ENCODE data around the gene UGT2A1. TPM values are rescaled to one million over a fixed set of nuclear protein-coding genes. Genes with fewer than 3 reads are reported as not detected.

UGT2A1 gene
- polyA plus RNA-seq, 2 of the 4 experiments (the other 2 are of a cell fraction), result not detected

- CTCF ChIA-PET, result interaction anchor here (1.6 kb wide), 1 partner anchor 10 kb away, joined by 3 read pairs; no protein-coding TSS in a partner anchor
- Histone ChIP-seq H3K4me3 (no peak overlapping the region), H3K27ac (no peak overlapping the region), H3K9me3 (no peaks in the 10 kb centered on the region), H3K4me1 (no peaks in the 10 kb centered on the region), H3K4me2 (no peak overlapping the region)
- 30% methylated on average over 2 of the region's 2 CpGs for WGBS (ENCODE audit: missing lambda C conversion rate)
- POLR2A ChIA-PET, result no interaction called here
- TF ChIP-seq MYC (IDR thresholded peaks at IDR 0.05; ENCODE audit: borderline replicate concordance, low read length), result no peak
- TF ChIP-seq FOSB (CRISPR knock-in tag; IDR thresholded peaks at IDR 0.05), result no peak
- no peak for TF ChIP-seq PBX3 (IDR thresholded peaks at IDR 0.05)
- TF ChIP-seq NFE2L2 (conservative IDR thresholded peaks at IDR 0.05; ENCODE audit: low read length), result no peak
- TF ChIP-seq HOXB5 (CRISPR knock-in tag; IDR thresholded peaks at IDR 0.05), result no peak
- TF ChIP-seq KDM1A (IDR thresholded peaks at IDR 0.05; ENCODE audit: low read depth), result no peak
- no peak for TF ChIP-seq GATA3 (IDR thresholded peaks at IDR 0.05; ENCODE audit: borderline replicate concordance)
- TF ChIP-seq CBX2 (IDR thresholded peaks at IDR 0.05; ENCODE audit: borderline replicate concordance, low read depth), result no peak
- TF ChIP-seq EP300 (IDR thresholded peaks at IDR 0.05), result no peak
- TF ChIP-seq NR3C1 (IDR thresholded peaks at IDR 0.05), result no peak
- no peak for TF ChIP-seq E2F6 (IDR thresholded peaks at IDR 0.05; ENCODE audit: borderline replicate concordance, low read depth)
- TF ChIP-seq USF2 (IDR thresholded peaks at IDR 0.05), result no peak
- no peak for TF ChIP-seq POLR2A (IDR thresholded peaks at IDR 0.05; ENCODE audit: low read length)
- no peak for TF ChIP-seq HMGXB4 (CRISPR knock-in tag; IDR thresholded peaks at IDR 0.05; ENCODE audit: borderline replicate concordance)
- TF ChIP-seq CBX8 (IDR thresholded peaks at IDR 0.05), result no peak
- no peak for TF ChIP-seq RNF2 (IDR thresholded peaks at IDR 0.05; ENCODE audit: borderline replicate concordance, low read depth)
- no peak for TF ChIP-seq CHD2 (IDR thresholded peaks at IDR 0.05; ENCODE audit: low read length, partially characterized antibody)
- no peak for TF ChIP-seq ZFP36 (IDR thresholded peaks at IDR 0.05; ENCODE audit: borderline replicate concordance, partially characterized antibody)
- no peak for TF ChIP-seq FOXS1 (CRISPR knock-in tag; IDR thresholded peaks at IDR 0.05)
- no peak for TF ChIP-seq CTCF (IDR thresholded peaks at IDR 0.05)
- ATAC-seq (no peak), DNase-seq (ENCODE audit: low read depth in 1 of 2, low spot score in 1 of 2) (no peak), FAIRE-seq (no peak)
These were observed 69.5 kb downstream of the UGT2A1 start for GRCh38 chr4:69583543-69583942.

GRCh38 chr4:69577245-69577644 lies 75.8 kb downstream of the UGT2A1 start:
- no peak for ATAC-seq
- POLR2A ChIA-PET, result no interaction called here
- FAIRE-seq, result no peak

More at GRCh38 chr4:69577245-69577644, 75.8 kb downstream of the UGT2A1 start:
- DNase-seq (ENCODE audit: low read depth in 1 of 2, low spot score in 1 of 2), result no peak
- CTCF ChIA-PET, result no interaction called here
- Histone ChIP-seq H3K4me2 (no peak overlapping the region), H3K4me3 (no peak overlapping the region), H3K4me1 (no peaks in the 10 kb centered on the region), H3K9me3 (no peaks in the 10 kb centered on the region), H3K27ac (no peak overlapping the region)
- TF ChIP-seq RFX5 (IDR thresholded peaks at IDR 0.05), result no peak
- peak; percentile 46 for TF ChIP-seq ZC3H11A (IDR thresholded peaks at IDR 0.05)
- no peak for TF ChIP-seq EP300 (IDR thresholded peaks at IDR 0.05)
- 50% methylated on average over 1 of the region's 1 CpG for WGBS (ENCODE audit: missing lambda C conversion rate)
